ENCODE measurements around the gene COL23A1. TPM values are rescaled to one million over a fixed set of nuclear protein-coding genes. Genes with fewer than 3 reads are reported as not detected.

The COL23A1 gene
- total and polyA plus RNA-seq, 2 of the 13 experiments (the other 11 are each of a cell fraction or from before 2014, with no cell fraction given), result not detected

- TF ChIP-seq SIN3A (IDR thresholded peaks at IDR 0.05; ENCODE audit: borderline replicate concordance, low read depth, low read length) (peak; percentile 72; the same call in 1 of the 2 replicates), CHCHD3 (CRISPR knock-in tag; IDR thresholded peaks at IDR 0.05) (no peak), BHLHE40 (IDR thresholded peaks at IDR 0.05; ENCODE audit: low read length) (no peak), DR1 (CRISPR knock-in tag; IDR thresholded peaks at IDR 0.05) (peak; percentile 95), SOX5 (CRISPR knock-in tag; IDR thresholded peaks at IDR 0.05; ENCODE audit: borderline replicate concordance) (peak; percentile 48; the same call in 1 of the 2 replicates), POLR2AphosphoS5 (IDR thresholded peaks at IDR 0.05; ENCODE audit: low read depth, low read length) (peak; percentile 99), ZNF841 (CRISPR knock-in tag; IDR thresholded peaks at IDR 0.05; ENCODE audit: borderline replicate concordance) (peak; percentile 49; the same call in 1 of the 2 replicates), SMAD1 (CRISPR knock-in tag; IDR thresholded peaks at IDR 0.05; ENCODE audit: borderline replicate concordance, low read depth) (peak; percentile 97; the same call in 1 of the 2 replicates), CCAR2 (optimal IDR thresholded peaks at IDR 0.05; ENCODE audit: low read depth, low read length) (no peak), HBP1 (CRISPR knock-in tag; IDR thresholded peaks at IDR 0.05; ENCODE audit: low read depth) (no peak; the same call in 1 of the 2 replicates), PHF21A (CRISPR knock-in tag; IDR thresholded peaks at IDR 0.05) (0 out of 2 replicates have a peak, but pooled peaks have one; percentile 59), ZNF253 (CRISPR knock-in tag; IDR thresholded peaks at IDR 0.05; ENCODE audit: borderline replicate concordance) (no peak), HNRNPLL (IDR thresholded peaks at IDR 0.05; ENCODE audit: low read depth, low read length, poor library complexity, severe bottlenecking) (peak; percentile 72), ZBTB38 (CRISPR knock-in tag; IDR thresholded peaks at IDR 0.05) (peak; percentile 76), CENPX (CRISPR knock-in tag; IDR thresholded peaks at IDR 0.05) (no peak), ZBTB20 (CRISPR knock-in tag; IDR thresholded peaks at IDR 0.05; ENCODE audit: borderline replicate concordance, low read depth) (peak; percentile 72; the same call in 1 of the 2 replicates), HOMEZ (CRISPR knock-in tag; IDR thresholded peaks at IDR 0.05; ENCODE audit: low read depth) (no peak), DDIT3 (CRISPR knock-in tag; IDR thresholded peaks at IDR 0.05) (no peak), CCDC6 (CRISPR knock-in tag; IDR thresholded peaks at IDR 0.05) (peak; percentile 93), KDM6A (CRISPR knock-in tag; IDR thresholded peaks at IDR 0.05; ENCODE audit: low read depth) (no peak), NR2F1 (CRISPR knock-in tag; IDR thresholded peaks at IDR 0.05) (no peak), ZNF30 (CRISPR knock-in tag; IDR thresholded peaks at IDR 0.05) (no peak), ZNF879 (CRISPR knock-in tag; IDR thresholded peaks at IDR 0.05) (no peak), SIN3B (IDR thresholded peaks at IDR 0.05; ENCODE audit: low read length) (no peak), CEBPZ (IDR thresholded peaks at IDR 0.05; ENCODE audit: low read length) (no peak)
Observed at GRCh38 chr5:178204182-178204934, 385.8 kb downstream of the COL23A1 start, which contains the start of gene HNRNPAB (continued).
